Panc1 (cell line): Measurements from ENCODE around the gene ITGA2. TPM values are rescaled to one million over a fixed set of nuclear protein-coding genes. Genes with fewer than 3 reads are reported as not detected.

Experiments
- ATAC-seq: fragments of 200-7000 bp; cut with Tn5 transposase; 2 replicates; pipeline ENCODE4 v1.9.1; 2020; ENCODE audit warnings: mild to moderate bottlenecking, moderate library complexity
- BruUV-seq: library from RNA; stranded (reverse); fragments of 400-500 nt; replicated peaks from 2 replicates; lab custom pipeline; 2021; lab: Mats Ljungman, UMichigan
- CTCF ChIA-PET: fragments of 300-600 bp; sonication (Branson Sonifier 250); formaldehyde crosslinking; loops from one replicate; lab custom pipeline; 2022; ENCODE audit warnings: antibody characterized with exemption; lab: Charles Lee
- POLR2A ChIA-PET: fragments of 300-600 bp; sonication (Branson Sonifier 250); formaldehyde crosslinking; loops from one replicate; lab custom pipeline; 2022; ENCODE audit warnings: antibody characterized with exemption; lab: Charles Lee
- DNase-seq: peaks from one replicate; pipeline ENCODE4 v3.0.0-alpha.2; 2010; ENCODE audit warnings: low read depth, low spot score
- H3K27ac ChIP-seq: 2 replicates; pipeline ENCODE4 v1.5.1; 2011; ENCODE audit warnings: mild to moderate bottlenecking, low read length, inconsistent platforms
- H3K27me3 ChIP-seq: fragments of 200-500 bp; sonication (Bioruptor generic); 2 replicates; pipeline ENCODE4 v1.6.0; 2014; ENCODE audit warnings: low read length, inconsistent platforms; ENCODE audit not compliant: control insufficient read depth, insufficient read depth
- H3K36me3 ChIP-seq: fragments of 200-500 bp; sonication (Bioruptor generic); 2 replicates; pipeline ENCODE4 v1.5.1; 2014; ENCODE audit warnings: inconsistent platforms, mild to moderate bottlenecking, low read length, moderate library complexity; ENCODE audit not compliant: control insufficient read depth, insufficient read depth
- H3K4me1 ChIP-seq: 2 replicates; pipeline ENCODE4 v1.5.1; 2011; ENCODE audit warnings: inconsistent platforms, mild to moderate bottlenecking, low read length, moderate library complexity; ENCODE audit not compliant: control insufficient read depth, insufficient read depth
- H3K4me3 ChIP-seq, 2 experiments: 2 replicates each; pipeline ENCODE4 v1.5.1; 2011 to 2012; ENCODE audit warnings: low read depth in 2 of 2, low read length in 2 of 2, mild to moderate bottlenecking in 2 of 2, inconsistent platforms in 1 of 2, moderate library complexity in 1 of 2
- H3K9me3 ChIP-seq: fragments of 200-500 bp; sonication (Bioruptor generic); 2 replicates; pipeline ENCODE4 v1.5.1; 2014; ENCODE audit warnings: low read depth, mild to moderate bottlenecking, inconsistent platforms, low read length, moderate library complexity; ENCODE audit not compliant: control insufficient read depth, insufficient read depth
- CTCF ChIP-seq: fragments of 450-650 bp; IDR thresholded peaks from 2 replicates; pipeline ENCODE4 v1.5.1; 2017; ENCODE audit warnings: mild to moderate bottlenecking
- POLR2AphosphoS5 ChIP-seq: IDR thresholded peaks from 2 replicates; pipeline ENCODE4 v1.6.1; 2012; ENCODE audit warnings: mild to moderate bottlenecking, low read depth, low read length, moderate library complexity
- REST ChIP-seq, 2 experiments: IDR thresholded peaks; 2 replicates each; pipeline ENCODE4 v1.6.1; 2011 to 2012; ENCODE audit warnings: low read depth in 2 of 2, control low read depth in 1 of 2, low read length in 1 of 2, mild to moderate bottlenecking in 1 of 2, moderate library complexity in 1 of 2; ENCODE audit not compliant: insufficient read depth in 1 of 2
- SIN3A ChIP-seq: IDR thresholded peaks from 2 replicates; pipeline ENCODE4 v1.6.1; 2012; ENCODE audit warnings: low read depth, mild to moderate bottlenecking, low read length, moderate library complexity, borderline replicate concordance; ENCODE audit not compliant: insufficient read depth
- TCF7L2 ChIP-seq: IDR thresholded peaks from 2 replicates; pipeline ENCODE4 v1.6.1; 2011; ENCODE audit warnings: mild to moderate bottlenecking, low read depth, low read length, inconsistent platforms
- in situ Hi-C: cut with HindIII; loops from 2 replicates; pipeline ENCODE4 v1.10.0; 2016; ENCODE audit warnings: low sequenced_read_pairs, low pct_unique_long_range_greater_than_20kb
- intact Hi-C: fragments of 100-400 bp; cut with micrococcal nuclease; formaldehyde crosslinking; loops from one replicate; pipeline ENCODE4 v1.10.0; 2022; ENCODE audit not compliant: unreplicated experiment
- total RNA-seq: library from RNA; stranded (reverse); gene quantifications from one replicate; pipeline ENCODE4 v1.2.1, GENCODE V29; 2021; ENCODE audit not compliant: unreplicated experiment

The ITGA2 gene
- total RNA-seq, 1 experiment from 2014 or later, result 41.8 TPM

- POLR2A ChIA-PET, result no interaction called here
- intact Hi-C loops (no loop called here), in situ Hi-C loops (no loop called here)
- ATAC-seq (no peak), DNase-seq (no peak)
- Histone ChIP-seq H3K4me3 (no peak overlapping the region), H3K4me1 (peaks cover 47% of the 10 kb centered on the region), H3K9me3 (no peaks in the 10 kb centered on the region), H3K27me3 (no peaks in the 10 kb centered on the region), H3K36me3 (no peaks in the 10 kb centered on the region; the same call in 1 of the 2 replicates), H3K27ac (peak overlapping the region; percentile 46)
- TF ChIP-seq TCF7L2, result no peak
- no peak for TF ChIP-seq SIN3A
- TF ChIP-seq CTCF, result no peak
- no peak for TF ChIP-seq REST (IDR thresholded peaks at IDR 0.05; ENCODE audit: insufficient read depth in 1 of 2, low read depth in 2 of 2, low read length in 1 of 2)
- TF ChIP-seq POLR2AphosphoS5, result no peak
- BruUV-seq, result no TSS peak
- CTCF ChIA-PET, result no interaction called here
These were observed 20.7 kb downstream of the ITGA2 start for GRCh38 chr5:53009816-53010215.

GRCh38 chr5:53010814-53011213 is 21.7 kb downstream of the ITGA2 start:
- ATAC-seq (peak; percentile 24), DNase-seq (no peak)
- intact Hi-C loops (no loop called here), in situ Hi-C loops (no loop called here)
- Histone ChIP-seq H3K4me1 (peaks cover 40% of the 10 kb centered on the region), H3K9me3 (no peaks in the 10 kb centered on the region), H3K4me3 (no peak overlapping the region), H3K36me3 (no peaks in the 10 kb centered on the region; the same call in 1 of the 2 replicates), H3K27me3 (no peaks in the 10 kb centered on the region), H3K27ac (peak overlapping the region; percentile 46)
- ChIA-PET POLR2A (no interaction called here), CTCF (interaction anchor here (1.2 kb wide), 1 partner anchor 22 kb away, joined by 4 read pairs; the partner anchor contains the start of gene ITGA2)
- BruUV-seq, result no TSS peak
- TF ChIP-seq REST (IDR thresholded peaks at IDR 0.05; ENCODE audit: insufficient read depth in 1 of 2, low read depth in 2 of 2, low read length in 1 of 2), result no peak
- no peak for TF ChIP-seq SIN3A
- no peak for TF ChIP-seq TCF7L2
- peak; percentile 28; the same call in 1 of the 2 replicates for TF ChIP-seq CTCF
- TF ChIP-seq POLR2AphosphoS5, result no peak
